GM19397 (cell line): Measurements from ENCODE around the gene TAGLN2.

ENCODE experiments used
- ATAC-seq: cut with Tn5 transposase; IDR thresholded peaks from one replicate; pipeline ENCODE4 v1.9.1; 2021; ENCODE audit warnings: mild to moderate bottlenecking, moderate library complexity; ENCODE audit not compliant: unreplicated experiment

The TAGLN2 gene

DNA sequence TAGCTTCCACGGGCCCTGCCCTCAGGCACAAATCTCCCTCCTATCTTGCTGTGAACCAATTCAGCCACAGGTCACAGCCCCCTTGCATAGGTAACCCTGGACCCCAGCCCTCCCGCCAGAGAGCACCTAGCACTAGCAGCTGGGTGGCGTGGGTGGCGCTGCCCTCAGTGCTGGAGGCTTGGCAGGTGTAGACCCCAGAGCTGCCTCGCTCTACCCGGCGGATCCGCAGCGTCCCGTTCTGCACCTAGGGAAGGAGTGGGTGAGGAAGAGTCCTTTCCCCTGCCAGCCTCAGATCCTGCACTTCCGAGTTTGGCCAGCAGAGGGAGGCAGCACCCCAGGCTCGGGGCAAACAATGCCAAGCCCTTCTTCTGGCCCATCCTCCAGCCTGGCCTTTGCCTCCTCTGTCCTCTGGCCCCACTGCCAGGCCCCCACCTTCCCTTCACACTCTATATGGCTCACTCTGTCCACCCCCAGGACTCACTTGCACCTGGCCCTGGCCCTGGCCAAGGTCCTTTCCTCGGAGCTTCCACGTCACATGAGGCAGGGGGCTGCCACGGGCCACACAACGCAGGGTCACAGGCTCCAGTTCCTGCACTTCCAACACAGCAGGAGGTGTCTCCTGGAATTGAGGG, 11.1 kb upstream of the TAGLN2 start:
- no peak for ATAC-seq

DNA sequence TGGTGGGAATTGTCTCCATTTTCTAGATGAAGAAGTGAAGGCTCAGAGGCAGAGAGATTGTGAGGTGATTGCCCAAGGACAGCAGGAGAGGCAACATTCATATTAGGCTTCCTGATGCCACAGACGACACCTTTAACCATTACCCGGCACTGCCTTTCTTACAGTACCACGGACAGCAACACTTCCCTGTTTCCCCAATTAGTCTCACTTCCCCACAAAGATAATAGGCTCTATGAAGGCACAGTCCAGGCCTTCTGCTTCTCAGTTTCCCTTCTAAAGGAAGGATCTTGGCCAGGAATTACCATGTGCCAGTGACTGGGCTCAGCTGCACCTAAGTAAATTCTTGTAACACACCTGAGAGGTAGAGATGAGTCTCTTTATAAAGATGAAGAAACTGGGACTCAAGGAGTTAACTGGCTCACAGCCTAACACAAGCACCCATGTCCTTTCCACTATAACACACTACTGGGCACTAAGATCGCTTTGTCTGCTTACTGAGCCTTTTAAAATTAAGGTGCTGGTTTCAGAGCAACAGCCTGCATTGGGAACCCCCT, 10.5 kb upstream of the TAGLN2 start:
- ATAC-seq: no peak

DNA sequence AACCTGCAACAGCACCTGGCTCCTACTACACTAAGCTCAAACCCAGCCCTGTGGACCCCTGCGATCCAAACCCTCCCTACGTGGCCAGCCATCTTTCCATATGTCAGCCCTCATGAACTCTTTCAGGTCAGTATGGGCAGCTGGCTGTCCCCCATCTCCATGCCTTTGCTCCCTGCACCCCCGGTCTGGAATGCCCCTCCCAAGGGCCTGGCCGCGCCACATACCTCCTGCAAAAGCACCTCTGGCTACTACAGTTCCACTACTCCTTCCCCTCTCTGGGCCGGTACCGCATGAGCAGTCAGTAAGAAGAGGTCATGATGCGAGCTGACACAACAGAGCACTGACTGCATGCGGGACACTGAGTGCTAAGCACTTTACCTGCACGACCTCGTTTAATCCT, 10.0 kb upstream of the TAGLN2 start:
- ATAC-seq: no peak

DNA sequence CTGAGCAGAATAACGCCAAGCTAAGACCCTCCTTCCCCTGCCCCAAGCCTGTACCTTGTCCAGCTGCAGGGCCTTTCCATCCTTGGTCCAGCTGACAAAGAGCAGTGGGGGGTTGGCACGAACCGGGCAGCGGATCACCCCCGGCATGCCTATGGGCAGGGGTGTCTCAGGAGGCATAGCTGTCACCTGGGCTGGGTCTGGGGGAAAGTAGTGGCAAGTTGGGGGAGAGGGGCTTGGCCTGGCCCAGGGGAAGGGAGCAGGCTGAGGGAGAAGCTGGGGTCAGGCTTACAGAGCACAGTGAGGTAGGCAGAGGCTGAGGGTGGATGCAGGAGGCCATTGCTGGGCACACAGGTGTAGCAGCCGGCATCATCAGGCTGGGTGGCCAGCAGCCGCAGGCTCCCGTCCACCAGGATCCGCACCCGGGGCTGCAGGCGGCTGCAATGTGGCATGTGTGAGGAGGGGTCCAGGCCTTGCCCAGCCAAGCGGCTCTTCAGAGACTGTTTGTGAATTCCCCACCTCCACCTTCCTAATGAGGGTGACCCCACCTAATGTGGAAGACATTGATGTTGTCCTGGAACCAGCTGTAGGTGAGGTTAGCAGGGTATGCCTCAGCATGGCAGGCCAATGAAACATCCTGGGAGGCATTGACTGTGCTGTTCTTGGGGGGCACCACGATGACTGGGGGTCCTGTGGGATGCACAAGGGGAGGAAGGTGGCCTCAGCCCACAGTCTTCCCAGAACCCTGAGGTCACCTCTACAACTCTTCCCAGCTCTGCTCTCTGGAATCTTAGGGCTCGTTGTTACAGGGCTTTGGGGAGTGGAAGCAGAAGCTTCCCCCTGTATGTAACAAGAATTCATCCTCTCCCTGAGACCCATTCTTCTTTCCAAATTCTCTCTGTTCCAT, 9.1 kb upstream of the TAGLN2 start:
- ATAC-seq: no peak

DNA sequence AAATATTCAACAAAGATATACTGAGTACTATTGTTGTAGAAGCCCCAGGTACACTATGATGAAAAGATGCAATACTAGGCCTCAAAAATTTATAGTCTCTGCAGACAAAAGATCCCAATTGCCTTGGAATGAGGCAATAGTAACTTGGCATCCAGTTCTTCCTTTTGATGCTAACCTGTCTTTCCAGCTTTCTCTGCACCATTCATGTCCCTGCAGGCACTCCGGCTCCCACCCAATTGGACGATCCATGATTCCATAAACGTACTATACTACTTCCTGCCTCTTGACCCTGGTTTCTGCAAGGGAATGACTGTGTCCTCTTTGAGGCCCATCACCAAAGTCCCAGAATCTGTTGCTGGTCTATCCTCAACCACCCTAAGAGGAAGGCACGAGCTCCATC, 8.0 kb upstream of the TAGLN2 start:
- ATAC-seq: no peak

DNA sequence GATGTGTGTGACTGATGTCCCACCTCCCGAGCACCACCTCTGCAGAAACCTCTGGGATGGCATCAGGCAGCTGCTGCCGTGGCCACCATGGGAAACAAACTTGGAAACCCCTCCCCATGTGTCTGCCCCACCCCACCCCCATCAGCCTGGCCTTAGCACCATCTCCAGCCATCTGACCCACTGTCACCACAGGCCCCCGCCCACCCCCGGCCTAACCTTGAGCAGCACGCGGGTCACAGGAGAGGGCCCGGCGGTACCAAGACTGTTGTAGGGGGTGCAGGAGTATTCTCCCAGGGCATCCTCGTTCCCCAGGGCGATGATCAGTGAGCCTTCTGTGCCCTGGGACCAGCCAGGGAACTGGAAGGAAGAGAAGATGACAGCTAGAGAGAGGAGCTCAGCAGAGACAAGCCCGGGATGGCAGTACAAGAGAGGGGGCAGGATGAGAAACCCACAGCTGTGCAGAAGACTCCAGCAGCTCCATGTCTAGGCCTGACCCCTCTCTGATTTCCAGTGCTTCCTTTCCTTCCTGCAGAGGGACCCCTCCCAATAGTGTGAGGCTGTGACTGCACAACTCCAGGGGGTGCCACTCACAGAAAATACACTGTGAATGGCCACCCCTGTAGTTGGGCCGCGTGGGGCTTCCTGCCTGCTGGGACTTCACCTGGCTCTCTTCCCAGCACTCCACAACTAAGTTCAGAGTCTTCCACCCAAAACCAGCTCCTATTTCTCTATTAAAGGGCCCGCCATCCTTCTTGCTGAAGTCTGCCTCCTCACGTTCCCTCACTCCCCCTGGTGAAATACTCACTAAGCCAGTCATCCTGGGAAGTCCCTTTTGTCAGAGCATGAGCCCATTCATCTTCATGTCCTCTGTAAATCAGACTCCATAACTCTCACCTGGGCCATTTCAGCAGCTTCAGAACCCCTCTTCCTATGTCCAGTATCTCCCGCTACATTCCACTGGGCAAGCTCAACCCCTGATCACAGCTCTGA, 7.3 kb upstream of the TAGLN2 start:
- ATAC-seq: no peak

DNA sequence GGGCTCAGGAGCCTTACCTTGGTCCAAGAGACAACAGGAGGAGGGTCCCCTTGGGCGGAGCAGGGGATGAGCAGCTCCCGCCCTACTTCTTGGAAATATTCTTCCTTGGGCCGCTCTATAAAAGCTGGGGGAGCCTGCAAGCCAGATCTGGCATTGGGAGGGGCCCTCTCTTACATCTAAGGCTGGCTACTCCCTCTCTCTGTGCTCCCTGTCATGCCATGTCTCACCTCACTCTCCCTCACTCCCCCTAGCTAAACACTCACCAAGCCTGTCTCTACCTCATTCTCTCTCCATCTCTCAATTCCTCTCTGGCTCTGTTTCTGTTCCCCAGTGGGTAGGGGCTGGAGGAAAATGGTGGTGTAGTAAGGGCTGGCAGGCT, 6.5 kb upstream of the TAGLN2 start:
- no peak for ATAC-seq

DNA sequence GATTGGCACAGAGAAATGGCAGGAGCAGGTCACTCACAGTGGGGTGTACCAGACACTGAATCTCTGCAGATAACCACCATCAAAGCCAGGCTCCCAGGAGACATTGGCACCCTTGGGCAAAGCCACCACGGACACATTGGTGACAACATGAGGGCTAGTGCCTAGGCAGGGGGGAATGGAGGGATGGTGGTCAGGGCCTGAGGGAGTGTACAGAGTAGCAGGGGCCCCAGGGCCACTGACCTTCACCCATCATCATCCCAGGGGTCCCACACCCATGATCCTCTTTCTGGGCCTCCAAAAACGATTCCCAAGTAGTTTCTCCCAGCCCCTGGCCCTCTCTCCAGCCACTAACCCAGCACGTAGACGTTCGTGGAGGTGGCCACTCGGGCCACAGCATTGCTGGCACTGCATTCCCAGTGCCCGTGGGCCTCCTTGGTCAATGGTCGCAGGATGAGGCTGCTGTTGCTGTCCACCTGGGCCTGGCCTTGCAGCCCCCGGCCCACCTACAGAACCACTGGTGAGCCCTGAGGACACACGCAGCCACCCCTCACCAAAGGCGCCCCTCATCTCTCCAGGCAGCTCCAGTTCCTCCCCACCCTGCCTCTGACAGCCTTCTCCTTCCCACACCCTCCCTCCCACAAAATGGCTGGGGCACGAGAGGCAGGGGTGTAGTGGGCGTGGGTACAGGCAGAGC, 5.9 kb upstream of the TAGLN2 start:
- ATAC-seq: no peak

DNA sequence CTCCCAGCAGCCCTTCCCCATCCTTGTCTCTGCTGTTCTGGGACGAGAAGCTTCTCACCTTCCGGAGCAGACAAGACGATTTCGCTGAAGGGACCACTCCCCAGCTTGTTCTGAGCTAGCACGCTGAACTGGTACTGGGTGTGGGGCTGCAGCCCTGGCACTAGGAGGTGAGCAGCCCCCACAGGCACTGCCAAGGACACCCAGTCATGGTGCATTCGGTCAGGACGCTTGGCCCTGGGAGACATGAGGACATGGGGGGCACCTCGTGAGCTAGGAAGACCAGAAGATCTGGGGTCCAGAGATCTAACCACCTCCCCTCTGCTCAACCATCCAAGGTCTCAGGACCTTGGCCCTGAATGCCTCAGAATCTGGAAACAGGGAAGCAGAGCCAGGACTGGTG, 5.3 kb upstream of the TAGLN2 start:
- no peak for ATAC-seq

DNA sequence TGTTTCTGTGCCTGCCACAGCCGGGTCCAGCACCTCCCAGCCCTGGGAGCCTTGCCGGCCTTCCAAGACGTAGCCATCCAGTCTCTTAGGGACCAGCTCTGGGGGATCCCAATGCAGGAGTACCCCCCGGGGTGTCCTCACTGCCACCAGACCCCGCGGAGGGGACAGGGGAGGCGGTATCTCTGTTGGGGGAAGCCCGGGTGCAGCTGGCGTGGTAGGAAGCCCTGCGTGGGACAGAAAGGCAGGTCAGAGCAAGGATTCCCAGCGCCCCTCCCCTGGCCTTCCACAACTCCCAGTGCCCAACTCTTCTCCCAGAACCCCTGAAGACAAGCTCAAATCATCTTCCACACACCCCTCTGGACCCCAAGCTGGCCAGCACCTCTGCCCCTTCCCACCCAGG, 4.9 kb upstream of the TAGLN2 start:
- ATAC-seq: no peak

DNA sequence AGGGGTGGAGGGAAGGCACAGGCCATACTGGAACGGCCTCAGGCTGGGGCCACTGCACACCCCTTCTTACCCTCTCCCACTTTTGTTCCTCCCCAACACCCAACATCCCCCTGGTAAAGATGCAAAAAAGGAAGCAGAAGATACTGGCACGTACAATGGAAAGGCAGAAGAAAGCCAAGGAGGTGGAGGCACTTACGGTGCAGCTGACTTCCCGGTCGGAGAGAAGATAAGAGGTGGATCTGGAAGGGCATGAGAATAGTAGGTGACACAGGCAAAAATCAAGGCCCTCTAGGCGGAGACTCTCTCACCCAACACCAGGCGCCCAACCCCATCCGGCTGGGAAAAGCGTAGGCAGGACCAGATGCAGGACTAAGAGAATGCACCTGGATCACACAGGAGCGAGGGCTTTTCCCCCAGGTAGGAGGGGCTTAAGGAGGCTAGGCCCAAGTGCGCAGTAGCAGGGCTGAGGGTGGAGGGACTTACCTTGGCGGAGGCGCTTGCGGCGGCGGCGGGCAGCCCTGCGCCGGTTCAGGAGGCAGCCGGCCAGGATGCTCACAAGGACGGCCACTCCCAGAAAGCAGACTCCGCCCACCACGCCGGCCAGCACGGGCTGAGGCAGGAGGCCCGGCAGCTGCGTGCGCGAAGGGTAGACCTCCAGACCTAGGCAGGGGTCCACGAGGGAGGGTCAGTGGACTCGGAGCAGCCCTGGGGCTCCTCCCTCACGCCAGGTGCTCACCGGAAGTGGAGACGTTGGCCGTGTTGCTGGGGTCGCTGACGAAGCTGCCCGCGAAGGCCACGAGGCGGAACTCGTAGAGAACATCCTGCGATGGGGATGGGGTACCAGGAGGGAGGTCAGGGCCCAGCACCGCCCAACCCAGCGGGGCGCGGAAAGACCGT, 4.1 kb upstream of the TAGLN2 start:
- ATAC-seq: no peak

DNA sequence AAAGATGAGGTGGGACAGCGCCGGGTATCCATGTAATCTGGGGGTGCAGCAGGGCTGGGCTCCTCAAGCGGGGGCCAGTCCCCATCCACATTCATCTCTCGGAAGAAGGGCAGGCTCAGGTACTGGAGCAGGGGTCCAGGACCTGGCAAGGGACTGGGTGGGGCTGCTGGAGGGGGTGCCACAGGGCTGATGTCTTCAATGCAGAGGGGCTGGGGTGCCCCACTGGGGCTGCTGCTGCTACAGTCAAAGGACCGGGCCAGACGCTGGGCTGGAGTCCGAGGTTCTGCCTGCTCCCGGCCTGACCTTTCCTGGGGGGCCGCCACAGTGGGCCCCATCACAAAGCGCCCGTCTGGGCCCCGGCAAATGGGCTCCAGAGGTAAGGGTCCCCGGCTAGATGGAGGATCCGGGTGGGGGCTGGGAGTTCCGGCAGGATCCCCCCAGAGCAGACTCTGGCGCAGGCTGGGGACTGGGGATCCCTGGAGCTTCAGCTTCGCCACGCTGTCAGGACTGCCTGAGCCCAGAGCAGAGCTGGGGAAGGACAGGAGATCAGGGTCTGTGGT, 3.3 kb upstream of the TAGLN2 start:
- ATAC-seq: no peak

DNA sequence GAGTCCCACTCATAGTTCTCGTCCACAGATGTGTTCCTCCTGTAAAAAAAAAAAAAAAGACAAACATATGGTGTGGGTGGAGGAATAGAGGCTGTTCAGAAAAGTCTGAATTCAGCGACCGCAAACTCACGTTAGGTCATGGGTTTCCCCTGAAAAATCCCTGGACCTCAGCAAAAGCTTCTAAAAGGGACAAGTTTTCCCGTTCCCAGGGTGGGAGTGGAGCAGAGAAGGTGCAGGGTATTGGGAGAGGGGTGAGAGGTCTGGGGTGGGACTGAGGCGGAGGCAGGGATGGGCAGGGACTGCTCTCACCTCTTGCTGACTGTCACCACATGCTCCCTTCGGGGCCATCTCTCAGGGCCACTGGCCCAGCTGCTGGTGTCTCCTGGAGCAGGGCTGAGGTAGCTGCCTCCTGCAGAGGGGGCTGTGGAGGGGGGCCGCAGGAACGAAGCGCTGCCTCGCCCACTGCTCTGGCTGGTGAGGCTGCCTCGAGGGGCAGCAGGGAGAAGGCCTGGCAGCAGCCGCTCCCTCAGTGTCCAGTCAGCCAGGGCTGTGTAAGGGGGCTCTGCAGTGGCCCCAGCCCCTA, 2.6 kb upstream of the TAGLN2 start:
- ATAC-seq: no peak

DNA sequence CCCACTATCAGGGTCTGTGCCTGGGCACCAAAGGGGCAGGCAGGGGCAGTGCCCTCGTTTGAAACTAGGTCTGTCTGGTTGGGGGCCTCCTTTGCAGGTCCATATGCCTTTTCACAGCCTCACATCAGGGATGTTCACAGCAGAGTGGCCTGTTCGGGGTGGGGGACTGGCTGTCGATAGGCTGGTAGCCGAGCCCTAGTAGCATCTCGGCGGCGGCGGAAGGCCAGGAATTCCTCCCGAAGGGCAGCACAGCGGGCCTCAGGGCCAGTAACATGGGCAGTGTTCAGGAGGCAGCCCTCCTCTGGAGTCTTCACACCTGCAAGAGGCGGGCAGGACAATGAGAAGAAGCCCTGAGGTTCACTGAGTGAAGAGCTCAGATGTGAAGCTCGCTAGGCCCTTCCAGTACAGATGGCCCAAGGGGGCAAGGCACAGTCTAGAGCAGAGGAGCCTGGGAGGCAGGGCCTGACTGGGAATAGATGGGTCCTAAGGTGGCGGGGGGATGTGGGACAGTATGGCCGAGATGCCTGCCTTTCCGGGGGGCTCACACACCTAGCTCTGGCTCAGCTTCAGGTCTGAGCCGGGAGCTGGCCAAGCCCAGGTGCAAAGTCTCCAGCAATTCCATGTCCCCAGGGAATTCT, 2.0 kb upstream of the TAGLN2 start:
- no peak for ATAC-seq

DNA sequence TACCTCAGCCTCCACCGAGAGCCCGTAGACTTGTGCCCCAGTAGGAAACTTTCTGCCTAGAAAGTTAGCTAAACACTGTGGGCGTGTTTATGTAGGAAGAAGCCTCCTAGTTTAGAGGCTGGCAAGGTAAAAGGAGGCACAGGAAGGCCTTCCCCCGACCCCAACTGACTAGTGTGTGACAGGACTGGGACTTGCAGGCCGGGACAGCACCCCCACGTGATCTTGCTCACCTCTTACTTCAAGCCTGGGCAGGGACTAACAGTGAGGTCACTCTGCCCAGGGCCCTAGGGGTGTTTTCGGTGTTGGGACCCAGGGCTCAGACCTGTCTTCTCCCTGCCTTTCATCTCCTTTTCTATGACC, 392 bp upstream of the TAGLN2 start:
- ATAC-seq: peak; percentile 0

DNA sequence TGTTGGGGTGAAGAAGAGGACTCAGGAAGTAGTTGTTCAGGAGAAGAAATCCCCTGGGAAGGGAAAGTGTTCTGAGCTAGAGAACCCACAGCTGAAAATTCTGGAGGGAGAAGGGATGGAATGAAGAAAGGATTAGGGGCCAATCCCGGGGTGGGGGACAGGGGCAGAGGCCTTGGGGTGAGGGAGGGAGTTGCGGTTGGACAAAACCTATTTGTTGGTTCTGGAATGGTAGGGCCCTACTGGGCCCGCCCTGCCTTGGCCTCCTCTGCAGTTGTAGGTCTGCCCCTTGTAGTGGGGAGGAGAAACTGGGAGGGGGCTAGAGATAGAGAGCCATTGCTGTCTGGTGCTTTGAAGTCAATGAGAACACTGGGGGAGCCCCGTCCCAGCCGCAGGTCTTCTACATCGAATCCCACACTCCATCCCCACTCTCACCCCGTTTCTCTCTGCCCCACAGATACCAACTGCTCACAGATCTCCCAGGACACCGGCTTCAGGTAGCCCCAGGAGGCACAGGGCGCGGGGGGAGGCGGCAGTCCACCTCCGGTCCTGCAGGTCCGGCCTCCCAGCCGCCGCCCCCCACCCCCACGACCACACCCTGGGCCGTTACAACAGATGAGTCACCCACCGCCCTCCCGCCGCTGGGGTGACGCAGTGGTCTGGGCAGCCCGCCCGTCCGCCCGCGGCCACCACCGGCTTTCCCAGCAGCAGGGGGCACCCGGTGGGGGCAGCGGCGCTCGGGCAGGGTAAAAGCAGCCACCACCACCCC, 1.1 kb downstream of the TAGLN2 start:
- peak; percentile 11 for ATAC-seq

DNA sequence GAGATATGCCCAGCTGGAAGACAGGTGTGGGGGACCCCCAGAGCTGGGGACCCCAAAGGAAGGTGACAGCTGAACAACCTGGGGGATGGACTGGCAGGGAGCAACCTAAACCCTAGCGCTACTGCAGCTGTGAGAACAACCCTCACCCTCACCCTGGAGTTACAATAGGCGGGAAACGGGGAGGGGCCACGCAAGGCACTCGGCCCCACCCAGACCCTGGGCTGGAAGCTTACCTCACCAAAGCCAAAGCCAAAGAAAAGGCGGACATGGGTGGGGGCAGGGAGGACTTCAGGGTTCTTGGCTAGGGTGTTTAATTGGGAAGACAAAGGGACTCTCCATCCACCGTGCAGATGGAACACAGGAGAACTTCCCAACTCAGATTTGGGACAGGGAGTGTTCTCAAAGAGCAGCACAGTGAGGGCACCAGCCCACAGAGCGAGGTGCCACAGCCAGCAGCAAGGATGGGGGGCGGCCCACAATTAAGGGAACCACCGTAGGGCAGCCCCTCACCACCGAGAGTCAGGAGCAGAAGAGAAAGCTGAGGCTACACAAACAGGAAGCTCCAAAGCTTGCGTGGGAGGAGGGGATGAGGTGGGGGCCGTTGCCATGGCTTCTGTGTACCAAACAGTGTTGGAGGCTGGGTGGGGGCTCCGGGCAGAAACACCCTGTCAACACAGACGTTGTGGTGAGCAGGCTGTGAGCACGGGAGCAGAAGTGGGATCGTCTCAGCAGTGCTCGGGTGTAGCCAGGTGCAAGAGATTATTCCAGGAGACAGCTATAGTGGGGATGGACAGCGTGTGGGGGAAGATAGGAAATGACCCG, 1.9 kb downstream of the TAGLN2 start:
- peak; percentile 32 for ATAC-seq
